GM12891 (cell line): ENCODE results near the gene CPNE2.

Source experiments
- POLR2A ChIP-seq: IDR thresholded peaks from 2 replicates; pipeline ENCODE4 v1.6.1; 2011; ENCODE audit warnings: low read depth, low read length, control low read depth
- TAF1 ChIP-seq: IDR thresholded peaks from 2 replicates; pipeline ENCODE4 v1.6.1; 2011; ENCODE audit warnings: low read depth, low read length, control low read depth

DNA sequence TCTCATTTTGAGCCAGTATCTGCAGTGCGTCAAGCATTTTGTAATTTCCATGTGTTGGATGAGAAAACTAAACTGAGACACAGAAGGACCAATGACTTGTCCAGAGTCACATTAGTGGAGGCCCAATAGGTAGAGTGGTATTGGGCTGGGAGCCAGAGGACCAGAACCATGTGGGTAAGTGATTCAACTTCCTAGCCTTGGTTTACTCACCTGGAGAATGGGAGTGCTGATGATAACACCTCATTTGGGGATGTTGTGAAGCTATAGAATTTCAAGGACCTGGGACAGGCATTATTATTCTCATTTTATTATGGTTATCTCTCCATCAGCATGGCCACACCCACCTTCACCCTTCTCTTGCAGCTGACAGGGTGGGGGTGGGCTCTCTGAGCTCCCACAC, 8.1 kb downstream of the CPNE2 start:
- TF ChIP-seq TAF1 = no peak
- no peak for TF ChIP-seq POLR2A
